Central memory CD8-positive, alpha-beta T cell (primary cell): ENCODE results near the gene PRMT2.

Experiments
- ATAC-seq: fragments of 150-1000 bp; cut with Tn5 transposase; replicated peaks from 2 replicates; pipeline ENCODE4 v1.10.0; 2022; ENCODE audit warnings: mild to moderate bottlenecking, moderate FRiP score, moderate number of reproducible peaks; ENCODE audit not compliant: poor library complexity, severe bottlenecking; ENCODE audit errors: extremely low read depth
- DNase-seq, 2 donors: peaks; one replicate each; pipeline ENCODE4 v3.0.0; 2021; ENCODE audit warnings: low spot score in 2 of 2
- H3K27ac Mint-ChIP-seq: one replicate; pipeline ENCODE4 v1.8.0; 2022; ENCODE audit warnings: low read depth, mild to moderate bottlenecking, moderate library complexity, mixed read lengths
- H3K27me3 Mint-ChIP-seq: one replicate; pipeline ENCODE4 v1.8.0; 2022; ENCODE audit warnings: mixed read lengths
- H3K36me3 Mint-ChIP-seq: one replicate; pipeline ENCODE4 v1.8.0; 2022; ENCODE audit warnings: mild to moderate bottlenecking, moderate library complexity, mixed read lengths; ENCODE audit not compliant: insufficient read depth
- H3K4me1 Mint-ChIP-seq: one replicate; pipeline ENCODE4 v1.8.0; 2022; ENCODE audit warnings: mixed read lengths
- H3K4me3 Mint-ChIP-seq: one replicate; pipeline ENCODE4 v1.8.0; 2022; ENCODE audit warnings: mild to moderate bottlenecking, moderate library complexity, mixed read lengths
- H3K9me3 Mint-ChIP-seq: one replicate; pipeline ENCODE4 v1.8.0; 2022; ENCODE audit warnings: mixed read lengths

The PRMT2 gene

DNA sequence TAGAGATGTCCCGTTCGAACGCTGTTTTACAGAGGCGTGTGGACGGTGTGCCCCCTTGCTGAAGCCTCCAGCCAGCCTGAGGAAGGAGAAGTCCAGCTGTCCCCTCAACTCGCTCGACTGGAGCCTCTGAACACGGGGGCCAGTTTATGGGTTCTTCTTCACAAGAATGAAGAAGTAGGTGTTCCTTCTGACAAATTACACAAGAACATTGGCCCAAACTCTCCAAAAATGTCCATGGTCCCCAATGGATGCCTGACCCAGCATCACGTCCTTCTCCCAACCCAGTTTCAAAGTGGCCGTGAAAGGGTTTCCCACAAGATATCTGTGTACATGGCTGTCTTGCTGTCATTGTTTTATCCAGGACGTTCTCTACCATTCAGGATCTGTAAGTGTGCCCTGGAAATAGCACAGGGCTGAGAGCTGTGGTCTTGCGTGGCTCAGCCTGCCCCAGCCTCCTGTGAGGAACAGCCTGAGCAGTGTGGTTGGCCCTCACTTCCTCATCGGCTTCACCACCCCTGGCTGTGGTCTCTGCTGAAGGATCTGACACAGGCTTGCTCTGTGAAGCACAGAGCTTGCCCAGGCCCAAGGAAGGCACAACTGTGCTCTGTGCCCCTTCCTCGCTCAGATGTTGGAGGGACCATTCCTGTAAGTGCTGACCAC lies 29.6 kb upstream of the PRMT2 start:
- no peaks in the 10 kb centered on the region for H3K36me3 Mint-ChIP-seq
- DNase-seq (peak; percentile 24 to 40), ATAC-seq (peak; percentile 96)
- H3K27me3 Mint-ChIP-seq = no peaks in the 10 kb centered on the region
- peaks cover 35% of the 10 kb centered on the region for H3K4me1 Mint-ChIP-seq
- peak overlapping the region; percentile 72 for H3K27ac Mint-ChIP-seq
- H3K4me3 Mint-ChIP-seq = peak overlapping the region; percentile 61
- H3K9me3 Mint-ChIP-seq = no peaks in the 10 kb centered on the region

DNA sequence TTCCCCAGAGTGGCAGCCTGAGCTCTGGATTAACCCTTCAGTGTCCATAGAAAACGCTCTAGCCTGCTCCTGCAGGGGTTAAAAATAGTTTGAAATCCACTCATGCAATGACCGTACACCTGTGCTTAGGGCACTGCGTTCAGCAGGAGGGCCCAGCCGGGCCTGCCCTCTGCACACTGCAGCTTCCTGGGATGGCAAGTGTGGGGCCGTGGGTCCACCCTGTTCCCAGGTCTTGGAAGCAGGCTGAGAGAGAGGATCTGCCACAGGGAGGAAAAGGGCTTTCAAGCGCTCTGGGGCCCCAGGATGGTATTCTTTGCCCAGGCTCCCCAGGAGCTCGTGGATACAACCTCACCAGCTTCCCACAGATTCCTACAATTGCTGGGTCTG lies 29.1 kb upstream of the PRMT2 start:
- no peaks in the 10 kb centered on the region for H3K36me3 Mint-ChIP-seq
- H3K9me3 Mint-ChIP-seq = no peaks in the 10 kb centered on the region
- DNase-seq (no peak), ATAC-seq (no peak)
- peaks cover 35% of the 10 kb centered on the region for H3K4me1 Mint-ChIP-seq
- H3K27me3 Mint-ChIP-seq = no peaks in the 10 kb centered on the region
- H3K27ac Mint-ChIP-seq = peak overlapping the region; percentile 72
- peak overlapping the region; percentile 61 for H3K4me3 Mint-ChIP-seq

DNA sequence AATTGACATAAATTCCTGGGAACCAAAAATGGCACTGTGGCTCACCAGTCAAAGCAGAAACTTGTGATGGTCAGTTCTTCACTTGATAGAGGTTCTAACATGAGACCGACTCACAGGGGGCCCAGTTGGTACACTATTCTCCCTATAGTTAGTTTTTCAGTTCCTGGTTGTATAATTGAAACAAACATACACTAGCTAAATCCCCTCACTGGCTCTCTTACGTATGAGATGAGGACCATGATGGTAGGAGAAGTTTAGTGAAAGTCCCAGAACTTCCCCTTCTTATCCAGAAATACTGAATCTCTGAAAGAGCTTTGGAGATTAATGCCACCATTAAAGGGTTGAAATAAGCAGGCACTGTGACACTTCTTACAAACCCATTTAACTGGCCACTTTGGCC lies 27.8 kb upstream of the PRMT2 start:
- no peak for ATAC-seq
- Mint-ChIP-seq H3K27ac (no peak overlapping the region), H3K4me1 (peaks cover 35% of the 10 kb centered on the region)

DNA sequence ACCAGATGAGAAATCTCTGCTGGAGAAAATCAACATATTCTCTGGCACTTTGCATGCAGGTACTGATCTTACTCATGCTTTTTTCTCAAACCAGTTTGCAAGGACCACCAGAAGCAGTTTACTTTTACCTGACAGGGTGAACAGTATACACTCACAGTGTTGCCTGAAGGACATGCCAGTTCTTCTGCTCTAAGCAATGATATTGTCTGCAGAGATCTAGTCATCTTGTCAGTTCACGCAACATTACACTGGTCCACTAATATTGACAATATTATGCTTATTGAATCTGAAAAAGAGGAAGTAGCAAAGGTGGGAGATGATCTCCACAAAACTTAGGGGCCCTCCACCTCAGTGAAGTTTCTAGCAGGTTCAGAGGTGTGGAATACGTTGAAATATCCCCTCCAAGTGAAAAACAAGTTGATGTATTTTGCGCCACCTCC lies 26.8 kb upstream of the PRMT2 start:
- ATAC-seq = no peak
- DNase-seq = no peak
- H3K27me3 Mint-ChIP-seq = no peaks in the 10 kb centered on the region
- H3K9me3 Mint-ChIP-seq = no peaks in the 10 kb centered on the region
- no peak overlapping the region for H3K27ac Mint-ChIP-seq
- H3K36me3 Mint-ChIP-seq = no peaks in the 10 kb centered on the region
- H3K4me1 Mint-ChIP-seq = peaks cover 40% of the 10 kb centered on the region
- H3K4me3 Mint-ChIP-seq = no peak overlapping the region

More for the DNA sequence above, 27.8 kb upstream of the PRMT2 start:
- no peak overlapping the region for H3K4me3 Mint-ChIP-seq
- H3K36me3 Mint-ChIP-seq = no peaks in the 10 kb centered on the region
- DNase-seq = no peak
- H3K9me3 Mint-ChIP-seq = no peaks in the 10 kb centered on the region
- H3K27me3 Mint-ChIP-seq = no peaks in the 10 kb centered on the region

DNA sequence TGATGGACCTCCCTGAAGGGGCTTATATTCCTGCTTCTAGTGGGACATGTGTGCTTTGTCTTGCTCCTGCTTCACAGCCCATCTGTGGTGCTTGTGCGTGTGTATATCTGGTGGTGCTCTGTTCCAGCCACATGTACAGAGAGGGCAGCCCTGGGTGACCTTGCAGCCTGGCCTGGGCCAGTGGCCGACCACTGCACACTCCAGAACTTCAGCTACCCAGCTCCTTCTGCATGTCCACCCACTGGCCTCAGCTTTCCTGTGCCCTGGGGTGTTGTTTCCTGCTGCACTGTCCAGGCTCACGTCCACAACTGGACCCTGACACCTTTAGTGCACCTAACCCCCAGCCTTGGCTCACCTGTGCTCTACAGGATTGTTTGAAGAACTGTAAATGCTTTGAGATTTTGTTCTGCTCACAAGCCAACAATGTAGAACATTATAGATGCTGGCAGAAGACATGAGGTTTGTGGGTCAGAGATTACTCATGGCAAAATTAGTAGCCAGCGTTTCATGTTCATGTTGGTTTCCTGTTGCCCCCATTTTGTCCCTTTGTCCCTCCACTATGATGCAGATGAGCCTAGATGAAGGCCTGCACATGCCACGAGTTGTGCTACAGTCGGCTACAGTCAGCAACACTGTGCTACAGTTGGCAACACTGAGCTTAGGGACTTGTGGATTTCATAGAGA lies 25.3 kb upstream of the PRMT2 start:
- Mint-ChIP-seq H3K9me3 (no peaks in the 10 kb centered on the region), H3K4me3 (no peak overlapping the region), H3K4me1 (peaks cover 35% of the 10 kb centered on the region), H3K36me3 (no peaks in the 10 kb centered on the region), H3K27ac (no peak overlapping the region), H3K27me3 (no peaks in the 10 kb centered on the region)
- no peak for ATAC-seq
- DNase-seq = no peak

DNA sequence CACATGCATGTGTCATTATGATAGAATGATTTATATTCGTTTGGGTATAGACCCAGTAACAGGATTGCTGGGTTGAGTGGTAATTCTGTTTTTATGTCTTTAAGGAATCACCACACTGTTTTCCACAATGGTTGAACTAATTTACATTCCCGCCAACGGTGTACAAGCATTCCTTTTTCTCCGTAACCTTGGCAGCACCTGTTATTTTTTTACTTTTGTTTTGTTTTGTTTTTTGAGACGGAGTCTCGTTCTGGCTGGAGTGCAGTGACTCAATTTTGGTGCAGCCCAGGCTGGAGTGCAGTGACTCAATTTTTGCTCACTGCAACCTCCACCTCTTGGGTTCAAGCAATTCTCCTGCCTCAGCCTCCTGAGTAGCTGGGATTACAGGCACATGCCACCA lies 22.1 kb upstream of the PRMT2 start:
- Mint-ChIP-seq H3K9me3 (no peaks in the 10 kb centered on the region), H3K27ac (no peak overlapping the region), H3K27me3 (no peaks in the 10 kb centered on the region), H3K4me1 (peaks cover 12% of the 10 kb centered on the region), H3K36me3 (no peaks in the 10 kb centered on the region), H3K4me3 (no peak overlapping the region)
- DNase-seq (no peak), ATAC-seq (no peak)

DNA sequence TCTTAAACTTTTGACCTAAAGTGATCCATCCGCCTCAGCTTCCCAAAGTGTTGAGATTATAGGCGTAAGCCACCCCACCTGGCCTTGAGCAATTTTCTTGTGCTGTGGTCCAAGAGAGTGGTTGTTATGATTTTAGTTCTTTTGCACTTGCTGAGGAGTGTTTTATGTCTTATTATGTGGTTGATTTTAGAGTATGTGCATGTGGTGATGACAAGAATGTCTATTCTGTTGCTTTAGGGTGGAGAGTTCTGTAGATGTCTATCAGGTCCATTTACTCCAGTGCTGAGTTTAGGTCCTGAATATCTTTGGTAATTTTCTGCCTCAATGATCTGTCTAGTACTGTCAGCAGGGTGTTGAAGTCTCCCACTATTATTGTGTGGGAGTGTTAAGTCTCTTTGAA lies 19.4 kb upstream of the PRMT2 start:
- Mint-ChIP-seq H3K36me3 (no peaks in the 10 kb centered on the region), H3K27ac (no peak overlapping the region), H3K9me3 (no peaks in the 10 kb centered on the region), H3K4me3 (no peak overlapping the region), H3K4me1 (peaks cover 22% of the 10 kb centered on the region), H3K27me3 (no peaks in the 10 kb centered on the region)
- no peak for DNase-seq
- ATAC-seq = no peak

DNA sequence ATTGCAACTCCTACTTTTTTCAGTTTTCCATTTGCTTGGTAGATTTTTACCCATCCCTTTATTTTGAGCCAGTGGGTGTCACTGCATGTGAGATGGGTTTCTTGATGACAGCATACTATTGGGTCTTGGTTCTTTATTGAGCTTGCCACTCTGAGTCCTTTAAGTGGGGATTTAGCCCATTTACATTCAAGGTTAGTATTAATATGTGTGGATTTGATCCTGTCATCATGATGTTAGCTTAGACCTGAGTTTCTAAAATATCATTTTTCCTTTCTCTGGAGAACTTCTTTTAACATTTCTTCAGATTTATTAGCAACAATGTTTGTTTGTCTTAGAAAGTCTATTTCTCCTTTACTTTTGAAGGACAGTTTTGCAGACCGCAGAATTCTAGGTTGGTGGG lies 18.8 kb upstream of the PRMT2 start:
- DNase-seq (no peak), ATAC-seq (no peak)
- Mint-ChIP-seq H3K4me3 (no peak overlapping the region), H3K27me3 (no peaks in the 10 kb centered on the region), H3K36me3 (no peaks in the 10 kb centered on the region), H3K4me1 (peaks cover 28% of the 10 kb centered on the region), H3K27ac (no peak overlapping the region), H3K9me3 (no peaks in the 10 kb centered on the region)

DNA sequence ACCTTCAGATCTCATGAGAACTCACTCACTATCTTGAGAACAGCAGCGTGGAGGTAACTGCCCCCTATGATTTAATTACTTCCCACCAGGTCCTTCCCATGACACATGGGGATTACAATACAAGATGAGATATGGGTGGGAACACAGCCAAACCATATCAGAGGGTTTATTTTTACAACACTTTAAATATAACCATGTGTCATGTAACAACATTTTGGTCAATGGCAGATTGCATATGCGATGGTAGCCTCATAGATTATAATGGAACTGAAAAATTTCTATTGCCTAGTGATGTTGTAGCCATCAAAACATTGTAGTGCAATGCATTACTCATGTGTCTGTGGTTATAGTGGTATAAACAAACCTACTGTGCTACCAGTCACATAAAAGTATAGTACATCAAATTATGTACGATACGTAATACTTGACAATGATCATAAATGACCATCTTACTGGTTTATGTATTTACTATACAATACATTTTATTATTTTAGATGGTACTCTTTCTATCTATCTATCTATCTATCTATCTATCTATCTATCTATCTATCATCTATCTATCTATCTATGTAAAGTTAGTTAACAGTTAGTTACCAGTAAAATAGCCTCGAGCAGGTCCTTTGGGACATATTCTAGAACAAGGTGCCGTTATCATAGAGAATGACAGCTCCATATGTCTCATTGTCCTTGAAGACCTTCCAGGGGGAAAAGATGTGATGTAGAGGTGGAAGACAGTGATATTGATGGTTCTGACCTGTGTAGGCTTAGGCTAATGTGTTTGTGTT lies 18.0 kb upstream of the PRMT2 start:
- Mint-ChIP-seq H3K4me3 (no peak overlapping the region), H3K36me3 (no peaks in the 10 kb centered on the region), H3K27me3 (no peaks in the 10 kb centered on the region), H3K4me1 (peaks cover 36% of the 10 kb centered on the region), H3K27ac (no peak overlapping the region), H3K9me3 (no peaks in the 10 kb centered on the region)
- no peak for DNase-seq
- no peak for ATAC-seq

DNA sequence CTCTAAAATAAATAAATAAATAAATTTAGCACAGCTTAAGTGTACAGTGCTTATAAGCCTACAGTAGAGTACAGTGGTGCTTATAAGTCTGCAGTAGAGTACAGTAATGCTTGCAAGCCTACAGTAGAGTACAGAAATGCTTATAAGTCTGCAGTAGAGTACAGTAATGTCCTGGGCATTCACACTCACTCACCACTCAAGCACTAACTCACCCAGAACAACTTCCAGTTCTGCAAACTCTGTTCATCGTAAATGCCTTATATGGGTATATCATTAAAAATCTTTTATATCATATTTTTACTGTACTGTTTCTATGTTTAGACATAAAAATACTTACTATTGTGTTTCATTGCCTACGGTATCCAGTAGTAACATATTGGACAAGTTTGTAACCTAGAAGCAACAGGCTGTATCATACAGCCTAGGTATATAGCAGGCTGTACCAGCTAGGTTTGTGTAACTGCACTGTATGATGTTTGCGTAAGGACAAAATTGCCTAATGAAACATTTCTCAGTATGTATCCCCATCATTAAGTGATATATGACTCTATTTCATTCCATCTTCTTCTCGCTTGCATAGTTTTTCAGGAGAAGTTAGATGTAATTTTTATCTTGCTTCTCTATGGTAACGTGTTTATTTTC lies 16.6 kb upstream of the PRMT2 start:
- Mint-ChIP-seq H3K27me3 (no peaks in the 10 kb centered on the region), H3K9me3 (no peaks in the 10 kb centered on the region), H3K36me3 (no peaks in the 10 kb centered on the region), H3K4me1 (peaks cover 38% of the 10 kb centered on the region), H3K27ac (no peak overlapping the region), H3K4me3 (no peak overlapping the region)
- DNase-seq (no peak), ATAC-seq (no peak)

DNA sequence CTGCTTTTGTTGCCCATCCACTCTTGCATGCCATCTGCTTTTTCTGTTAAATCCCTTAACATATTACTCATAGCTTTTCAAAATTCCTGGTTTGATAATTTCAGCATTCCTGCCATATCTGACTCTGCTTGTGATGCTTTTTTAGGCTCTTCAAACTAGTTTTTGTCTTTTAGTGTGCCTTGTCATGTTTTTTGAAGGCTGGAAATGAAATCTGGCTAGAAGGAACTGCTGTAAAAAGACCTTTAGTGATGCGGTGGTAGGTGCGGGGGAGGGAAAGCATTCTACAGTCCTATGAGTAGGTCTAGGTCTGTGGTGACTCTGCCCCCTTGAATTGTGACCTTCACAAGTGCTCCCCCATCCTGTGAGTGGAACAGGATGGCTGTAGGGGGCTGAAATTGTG lies 15.6 kb upstream of the PRMT2 start:
- Mint-ChIP-seq H3K27ac (no peak overlapping the region), H3K9me3 (no peaks in the 10 kb centered on the region), H3K36me3 (no peaks in the 10 kb centered on the region), H3K4me1 (peaks cover 38% of the 10 kb centered on the region), H3K4me3 (no peak overlapping the region), H3K27me3 (no peaks in the 10 kb centered on the region)
- DNase-seq (no peak), ATAC-seq (no peak)

DNA sequence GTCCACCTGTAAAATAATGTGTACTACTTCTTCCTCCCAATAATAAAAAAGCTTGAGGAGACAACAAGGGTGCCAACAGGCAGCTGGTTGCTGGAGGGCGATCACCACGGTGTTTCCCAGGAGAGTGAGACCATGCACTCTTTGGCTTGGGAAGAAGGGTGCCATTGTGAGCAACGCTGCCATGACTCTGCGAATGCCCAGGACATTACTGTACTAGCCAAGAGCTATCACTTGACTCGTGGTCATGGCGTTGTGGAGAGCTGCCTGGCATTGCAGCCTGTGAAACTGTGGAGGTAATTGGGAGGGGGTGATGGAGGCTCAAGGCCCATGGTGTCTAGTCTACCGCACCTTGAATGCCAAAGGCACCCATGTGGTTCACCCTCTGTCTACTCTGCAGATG lies 14.6 kb upstream of the PRMT2 start:
- ATAC-seq (no peak), DNase-seq (no peak)
- H3K4me3 Mint-ChIP-seq = no peak overlapping the region
- no peaks in the 10 kb centered on the region for H3K36me3 Mint-ChIP-seq
- peak overlapping the region; percentile 95 for H3K27ac Mint-ChIP-seq
- no peaks in the 10 kb centered on the region for H3K9me3 Mint-ChIP-seq
- no peaks in the 10 kb centered on the region for H3K27me3 Mint-ChIP-seq
- H3K4me1 Mint-ChIP-seq = peaks cover 43% of the 10 kb centered on the region
